DLD1 (cell line): ENCODE data around the gene PTPN22.
"Not testable (repeated sequence)": the region's sequence is repeated elsewhere in the genome, so short reads cannot be mapped to it uniquely, and the experiment has no call there.

Experiments used
- in situ Hi-C: cut with HindIII; loops from 2 replicates; pipeline ENCODE4 v1.10.0; 2017; ENCODE audit warnings: low sequenced_read_pairs

PTPN22 gene

GRCh38 chr1:113855630-113856400 lies 15.7 kb downstream of the PTPN22 start:
- in situ Hi-C loops, result no loop called here

GRCh38 chr1:113854234-113854633 lies 17.3 kb downstream of the PTPN22 start:
- in situ Hi-C loops, result no loop called here

- in situ Hi-C loops, result not testable (repeated sequence)
Observed at GRCh38 chr1:113852694-113853093, 18.8 kb downstream of the PTPN22 start.

- in situ Hi-C loops, result no loop called here
Observed at GRCh38 chr1:113850127-113850796, 21.2 kb downstream of the PTPN22 start.

- in situ Hi-C loops, result no loop called here
Observed at GRCh38 chr1:113849072-113849471, 22.4 kb downstream of the PTPN22 start.

GRCh38 chr1:113846391-113847035 lies 25.0 kb downstream of the PTPN22 start:
- in situ Hi-C loops, result no loop called here

- in situ Hi-C loops, result no loop called here
Observed at GRCh38 chr1:113836534-113836933, 35.0 kb downstream of the PTPN22 start.

GRCh38 chr1:113835686-113836290 lies 35.7 kb downstream of the PTPN22 start:
- in situ Hi-C loops, result no loop called here

- in situ Hi-C loops, result no loop called here
Observed at GRCh38 chr1:113834716-113835115, 36.8 kb downstream of the PTPN22 start.

- in situ Hi-C loops, result no loop called here
Observed at GRCh38 chr1:113830039-113830438, 41.5 kb downstream of the PTPN22 start.

- in situ Hi-C loops, result no loop called here
Observed at GRCh38 chr1:113821916-113822315, 49.6 kb downstream of the PTPN22 start.

- in situ Hi-C loops, result no loop called here
Observed at GRCh38 chr1:113818578-113818977, 52.9 kb downstream of the PTPN22 start.

- in situ Hi-C loops, result no loop called here
Observed at GRCh38 chr1:113813218-113813617, 58.3 kb downstream of the PTPN22 start.

- in situ Hi-C loops, result no loop called here
Observed at GRCh38 chr1:113812661-113813135, 58.8 kb downstream of the PTPN22 start.

GRCh38 chr1:113811888-113812660 lies 59.4 kb downstream of the PTPN22 start, which contains the start of gene RSBN1:
RSBN1 (minus strand) TSS chr1:113812476; CDS start chr1:113812412, 64 bp downstream.
- in situ Hi-C loops, result no loop called here

- in situ Hi-C loops, result no loop called here
Observed at GRCh38 chr1:113811156-113811887, 60.2 kb downstream of the PTPN22 start.

GRCh38 chr1:113809670-113810602 lies 61.6 kb downstream of the PTPN22 start:
- in situ Hi-C loops, result no loop called here

GRCh38 chr1:113808450-113809195 lies 62.9 kb downstream of the PTPN22 start:
- in situ Hi-C loops, result no loop called here
